OCI-LY3 (cell line): ENCODE results near the gene KANSL1.

Source experiments
- H2AFZ ChIP-seq: fragments of 200-600, 300-600 bp; shearing (Covaris generic); 2 replicates; pipeline ENCODE4 v1.6.0; 2014; ENCODE audit warnings: antibody characterized with exemption, low read depth, low read length
- H3K27ac ChIP-seq: fragments of 200-600, 300-600 bp; sonication (generic); 2 replicates; pipeline ENCODE4 v1.5.1; 2014; ENCODE audit warnings: mild to moderate bottlenecking, low read length, moderate library complexity, mixed read lengths
- H3K27me3 ChIP-seq: fragments of 200-600, 300-600 bp; sonication (generic); 2 replicates; pipeline ENCODE4 v1.6.1; 2014; ENCODE audit warnings: low read depth, low read length, mixed read lengths
- H3K36me3 ChIP-seq: fragments of 200-600, 300-600 bp; sonication (generic); replicated peaks from 2 replicates; pipeline ENCODE3; 2014; ENCODE audit warnings: low read depth, low read length, mixed read lengths
- H3K4me1 ChIP-seq: fragments of 300-600, 200-600 bp; sonication (generic); 2 replicates; pipeline ENCODE4 v1.6.1; 2014; ENCODE audit warnings: low read length, mixed read lengths
- H3K4me2 ChIP-seq: fragments of 200-600, 300-600 bp; sonication (generic); 2 replicates; pipeline ENCODE4 v1.6.1; 2014; ENCODE audit warnings: low read length, mixed read lengths
- H3K4me3 ChIP-seq: fragments of 300-600, 200-600 bp; sonication (generic); 2 replicates; pipeline ENCODE4 v1.5.1; 2014; ENCODE audit warnings: antibody characterized with exemption, mild to moderate bottlenecking, low read length, moderate library complexity
- H3K79me2 ChIP-seq: fragments of 300-600, 200-600 bp; shearing (Covaris generic); 2 replicates; pipeline ENCODE4 v1.6.1; 2014; ENCODE audit warnings: mild to moderate bottlenecking, low read length, mixed read lengths
- H3K9ac ChIP-seq: fragments of 300-600, 200-600 bp; shearing (Covaris generic); 2 replicates; pipeline ENCODE4 v1.6.0; 2014; ENCODE audit warnings: mild to moderate bottlenecking, low read length, moderate library complexity
- H3K9me3 ChIP-seq: fragments of 200-600, 300-600 bp; shearing (Covaris generic); 2 replicates; pipeline ENCODE4 v1.6.1; 2014; ENCODE audit warnings: low read length, mixed read lengths; ENCODE audit not compliant: insufficient read depth
- H4K20me1 ChIP-seq: fragments of 200-600, 300-600 bp; sonication (generic); 2 replicates; pipeline ENCODE4 v1.6.1; 2016; ENCODE audit warnings: low read length, mixed read lengths; ENCODE audit not compliant: insufficient read depth
- EZH2phosphoT487 ChIP-seq: fragments of 200-600 bp; shearing (Covaris generic); IDR thresholded peaks from 2 replicates; pipeline ENCODE4 v1.6.1; 2018; ENCODE audit warnings: antibody characterized with exemption, mixed run types, low read depth
- TF ChIP-seq, protein P1 (sequence below): fragments of 200-600, 300-600 bp; sonication (generic); IDR thresholded peaks from 2 replicates; pipeline ENCODE4 v1.5.1; 2014; ENCODE audit warnings: antibody characterized with exemption, low read length, low read depth

Gene KANSL1

DNA sequence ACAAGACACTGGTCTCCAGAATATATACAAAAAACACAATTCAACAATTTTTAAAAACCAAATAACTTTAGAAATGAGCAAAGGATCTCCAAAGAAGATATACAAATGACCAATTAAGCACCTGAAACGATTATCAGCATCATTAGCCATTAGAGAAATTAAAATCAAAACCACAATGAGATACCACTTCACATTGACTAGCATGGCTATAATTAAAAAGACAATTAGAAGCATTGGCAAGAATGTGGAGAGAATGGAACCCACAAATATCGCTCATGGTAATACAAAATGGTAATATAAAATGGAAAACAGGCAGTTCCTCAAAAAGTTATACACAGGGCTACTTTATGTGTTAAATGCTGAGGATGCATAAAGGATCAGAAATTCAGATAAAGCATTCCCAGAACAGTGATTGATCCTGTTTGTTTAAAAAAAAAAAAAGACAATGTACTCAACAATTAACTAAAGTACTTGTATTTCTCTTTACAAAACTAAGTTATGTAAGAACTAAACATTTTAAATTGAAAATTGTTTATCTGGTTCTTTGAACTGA, 52.5 kb downstream of the KANSL1 start:
- Histone ChIP-seq H3K4me1 (peaks cover 68% of the 10 kb centered on the region), H3K36me3 (no peaks in the 10 kb centered on the region)

GRCh38 chr17:46139432-46140210, 53.6 kb downstream of the KANSL1 start:
- Histone ChIP-seq H3K4me2 (peak overlapping the region; percentile 28), H4K20me1 (peaks cover 97% of the 10 kb centered on the region), H3K9ac (no peak overlapping the region), H3K9me3 (no peaks in the 10 kb centered on the region), H3K4me3 (no peak overlapping the region), H3K79me2 (peaks cover 95% of the 10 kb centered on the region), H3K36me3 (no peaks in the 10 kb centered on the region), H2AFZ (no peak overlapping the region), H3K27me3 (no peaks in the 10 kb centered on the region), H3K27ac (no peak overlapping the region), H3K4me1 (peaks cover 57% of the 10 kb centered on the region)
- no peak for TF ChIP-seq EZH2phosphoT487
- TF ChIP-seq, protein P1, sequence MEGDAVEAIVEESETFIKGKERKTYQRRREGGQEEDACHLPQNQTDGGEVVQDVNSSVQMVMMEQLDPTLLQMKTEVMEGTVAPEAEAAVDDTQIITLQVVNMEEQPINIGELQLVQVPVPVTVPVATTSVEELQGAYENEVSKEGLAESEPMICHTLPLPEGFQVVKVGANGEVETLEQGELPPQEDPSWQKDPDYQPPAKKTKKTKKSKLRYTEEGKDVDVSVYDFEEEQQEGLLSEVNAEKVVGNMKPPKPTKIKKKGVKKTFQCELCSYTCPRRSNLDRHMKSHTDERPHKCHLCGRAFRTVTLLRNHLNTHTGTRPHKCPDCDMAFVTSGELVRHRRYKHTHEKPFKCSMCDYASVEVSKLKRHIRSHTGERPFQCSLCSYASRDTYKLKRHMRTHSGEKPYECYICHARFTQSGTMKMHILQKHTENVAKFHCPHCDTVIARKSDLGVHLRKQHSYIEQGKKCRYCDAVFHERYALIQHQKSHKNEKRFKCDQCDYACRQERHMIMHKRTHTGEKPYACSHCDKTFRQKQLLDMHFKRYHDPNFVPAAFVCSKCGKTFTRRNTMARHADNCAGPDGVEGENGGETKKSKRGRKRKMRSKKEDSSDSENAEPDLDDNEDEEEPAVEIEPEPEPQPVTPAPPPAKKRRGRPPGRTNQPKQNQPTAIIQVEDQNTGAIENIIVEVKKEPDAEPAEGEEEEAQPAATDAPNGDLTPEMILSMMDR = no peak

More for the DNA sequence above, 52.5 kb downstream of the KANSL1 start:
- Histone ChIP-seq H3K4me2 (peak overlapping the region; percentile 66), H3K79me2 (peaks cover 95% of the 10 kb centered on the region), H3K4me3 (no peak overlapping the region), H3K9ac (no peak overlapping the region), H3K27me3 (no peaks in the 10 kb centered on the region), H2AFZ (no peak overlapping the region), H4K20me1 (peaks cover 97% of the 10 kb centered on the region), H3K27ac (no peak overlapping the region), H3K9me3 (no peaks in the 10 kb centered on the region)
- TF ChIP-seq, protein P1 = no peak
- no peak for TF ChIP-seq EZH2phosphoT487

DNA sequence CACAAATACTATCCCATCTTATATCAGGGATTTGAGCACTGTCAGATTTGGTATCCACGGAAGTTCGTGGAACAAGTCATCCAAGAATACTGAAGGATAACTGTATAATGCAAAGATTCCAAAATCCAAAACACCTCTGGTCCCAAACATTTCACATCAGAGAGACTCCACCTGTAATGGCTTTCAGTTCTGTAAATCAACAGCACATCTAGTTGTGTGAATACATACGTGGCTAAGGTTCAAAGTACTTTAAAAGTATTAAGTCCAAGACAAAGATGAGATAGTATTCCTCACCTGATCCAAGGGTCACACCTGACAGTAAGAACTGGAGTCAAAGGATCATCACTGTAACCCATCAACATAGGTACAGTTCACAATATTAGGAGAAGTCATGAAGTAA, 54.8 kb downstream of the KANSL1 start:
- no peak for TF ChIP-seq EZH2phosphoT487
- TF ChIP-seq, protein P1 = no peak
- no peak overlapping the region for H3K9ac ChIP-seq
- no peak overlapping the region for H3K4me3 ChIP-seq
- H3K27ac ChIP-seq = no peak overlapping the region
- no peaks in the 10 kb centered on the region for H3K9me3 ChIP-seq
- no peaks in the 10 kb centered on the region for H3K27me3 ChIP-seq
- peaks cover 46% of the 10 kb centered on the region for H3K4me1 ChIP-seq
- H4K20me1 ChIP-seq = peaks cover 97% of the 10 kb centered on the region
- H3K79me2 ChIP-seq = peaks cover 98% of the 10 kb centered on the region
- H3K4me2 ChIP-seq = no peak overlapping the region
- no peak overlapping the region for H2AFZ ChIP-seq
- no peaks in the 10 kb centered on the region for H3K36me3 ChIP-seq

DNA sequence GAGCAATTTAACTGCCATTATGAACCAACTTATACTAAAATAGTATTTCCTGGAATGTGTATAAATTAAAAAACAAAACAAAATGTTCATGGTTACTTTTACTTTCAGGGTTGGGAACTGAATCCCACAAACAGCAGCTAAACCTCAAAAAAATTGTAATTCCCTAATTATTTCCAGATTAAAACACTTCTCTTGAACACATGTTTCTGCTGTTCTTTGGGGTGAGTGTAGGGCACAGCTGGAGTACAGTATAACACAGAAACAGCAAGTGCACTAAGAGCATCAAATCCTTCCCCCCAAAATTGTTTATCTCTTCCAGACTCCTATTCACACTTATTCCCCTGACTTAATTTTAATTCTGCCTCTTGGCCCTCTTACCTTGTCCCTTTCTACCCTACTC, 56.4 kb downstream of the KANSL1 start:
- TF ChIP-seq EZH2phosphoT487 = no peak
- TF ChIP-seq, protein P1 = no peak
- Histone ChIP-seq H3K27me3 (no peaks in the 10 kb centered on the region), H3K79me2 (peaks cover 100% of the 10 kb centered on the region), H3K4me1 (peaks cover 32% of the 10 kb centered on the region), H3K36me3 (no peaks in the 10 kb centered on the region), H3K4me2 (no peak overlapping the region), H3K9me3 (no peaks in the 10 kb centered on the region), H3K4me3 (no peak overlapping the region), H4K20me1 (peaks cover 99% of the 10 kb centered on the region), H2AFZ (no peak overlapping the region), H3K9ac (no peak overlapping the region), H3K27ac (no peak overlapping the region)
